Dendritic cell treated with granulocyte-macrophage colony-stimulating factor and Interleukin-4, amounts not matched to agents 40 ng/mL and 50 ng/mL, for 4 days (primary cell): ENCODE results near the gene TSTD1.

Source experiments
- H3K27ac Mint-ChIP-seq: one replicate; pipeline ENCODE4 v1.8.0; 2022; ENCODE audit warnings: mild to moderate bottlenecking, mixed read lengths
- H3K27me3 Mint-ChIP-seq: one replicate; pipeline ENCODE4 v1.8.0; 2022; ENCODE audit warnings: mild to moderate bottlenecking, mixed read lengths
- H3K36me3 Mint-ChIP-seq: one replicate; pipeline ENCODE4 v1.8.0; 2022; ENCODE audit warnings: low read depth, mixed read lengths
- H3K4me1 Mint-ChIP-seq: one replicate; pipeline ENCODE4 v1.8.0; 2022; ENCODE audit warnings: low read depth, mixed read lengths
- H3K4me3 Mint-ChIP-seq: one replicate; pipeline ENCODE4 v1.8.0; 2022; ENCODE audit warnings: mild to moderate bottlenecking, moderate library complexity, mixed read lengths
- H3K9me3 Mint-ChIP-seq: one replicate; pipeline ENCODE4 v1.8.0; 2022; ENCODE audit warnings: mixed read lengths
- intact Hi-C: fragments of 100-400 bp; cut with micrococcal nuclease; formaldehyde crosslinking; loops from one replicate; pipeline ENCODE4 v1.15.0; 2022

Gene TSTD1

GRCh38 chr1:161038523-161039153 lies at the start of gene TSTD1:
TSTD1 (minus strand) TSS chr1:161038964; CDS start chr1:161038889, 75 bp downstream.
- Mint-ChIP-seq H3K4me1 (peaks cover 53% of the 10 kb centered on the region), H3K27me3 (no peaks in the 10 kb centered on the region), H3K9me3 (no peaks in the 10 kb centered on the region), H3K36me3 (peaks cover 50% of the 10 kb centered on the region), H3K4me3 (peak within 1 kb of the TSS; percentile 94), H3K27ac (peak within 1 kb of the TSS; percentile 87)
- intact Hi-C loops = no loop called here

GRCh38 chr1:161086457-161086856 lies 47.7 kb upstream of the TSTD1 start:
- Mint-ChIP-seq H3K36me3 (no peaks in the 10 kb centered on the region), H3K4me3 (no peak overlapping the region), H3K9me3 (no peaks in the 10 kb centered on the region), H3K4me1 (peaks cover 67% of the 10 kb centered on the region), H3K27ac (no peak overlapping the region), H3K27me3 (no peaks in the 10 kb centered on the region)
- intact Hi-C loops = no loop called here

- H3K27me3 Mint-ChIP-seq = no peaks in the 10 kb centered on the region
- intact Hi-C loops = no loop called here
- no peak overlapping the region for H3K4me3 Mint-ChIP-seq
- no peaks in the 10 kb centered on the region for H3K9me3 Mint-ChIP-seq
- peaks cover 80% of the 10 kb centered on the region for H3K4me1 Mint-ChIP-seq
- H3K36me3 Mint-ChIP-seq = no peaks in the 10 kb centered on the region
- no peak overlapping the region for H3K27ac Mint-ChIP-seq
Measured at GRCh38 chr1:161085165-161085564, 46.4 kb upstream of the TSTD1 start.

GRCh38 chr1:161084597-161084988 lies 45.8 kb upstream of the TSTD1 start:
- Mint-ChIP-seq H3K36me3 (no peaks in the 10 kb centered on the region), H3K4me3 (no peak overlapping the region), H3K9me3 (no peaks in the 10 kb centered on the region), H3K4me1 (peaks cover 83% of the 10 kb centered on the region), H3K27me3 (peaks cover 2% of the 10 kb centered on the region), H3K27ac (no peak overlapping the region)
- intact Hi-C loops = no loop called here

- no peaks in the 10 kb centered on the region for H3K9me3 Mint-ChIP-seq
- peaks cover 3% of the 10 kb centered on the region for H3K27me3 Mint-ChIP-seq
- peak overlapping the region; percentile 24 for H3K27ac Mint-ChIP-seq
- no peaks in the 10 kb centered on the region for H3K36me3 Mint-ChIP-seq
- H3K4me1 Mint-ChIP-seq = peaks cover 83% of the 10 kb centered on the region
- H3K4me3 Mint-ChIP-seq = no peak overlapping the region
- intact Hi-C loops = loop anchor here (2.0 kb wide), 1 partner anchor 15 kb away; the partner anchor contains the start of gene ARHGAP30
Measured at GRCh38 chr1:161083748-161084596, 45.2 kb upstream of the TSTD1 start.

- intact Hi-C loops = loop anchor here (2.0 kb wide), 1 partner anchor 14 kb away; the partner anchor contains the start of gene ARHGAP30
- no peaks in the 10 kb centered on the region for H3K36me3 Mint-ChIP-seq
- H3K9me3 Mint-ChIP-seq = no peaks in the 10 kb centered on the region
- H3K27ac Mint-ChIP-seq = peak overlapping the region; percentile 26
- peaks cover 76% of the 10 kb centered on the region for H3K4me1 Mint-ChIP-seq
- H3K27me3 Mint-ChIP-seq = peaks cover 3% of the 10 kb centered on the region
- no peak overlapping the region for H3K4me3 Mint-ChIP-seq
Measured at GRCh38 chr1:161082996-161083747, 44.4 kb upstream of the TSTD1 start.

GRCh38 chr1:161082483-161082882 lies 43.7 kb upstream of the TSTD1 start:
- peaks cover 3% of the 10 kb centered on the region for H3K27me3 Mint-ChIP-seq
- peaks cover 69% of the 10 kb centered on the region for H3K4me1 Mint-ChIP-seq
- no peak overlapping the region for H3K4me3 Mint-ChIP-seq
- no peaks in the 10 kb centered on the region for H3K9me3 Mint-ChIP-seq
- H3K36me3 Mint-ChIP-seq = no peaks in the 10 kb centered on the region
- intact Hi-C loops = loop anchor here (2.0 kb wide), 1 partner anchor 14 kb away; the partner anchor contains the start of gene ARHGAP30
- H3K27ac Mint-ChIP-seq = peak overlapping the region; percentile 48

- no peaks in the 10 kb centered on the region for H3K36me3 Mint-ChIP-seq
- intact Hi-C loops = no loop called here
- H3K27ac Mint-ChIP-seq = peak overlapping the region; percentile 48
- peaks cover 3% of the 10 kb centered on the region for H3K27me3 Mint-ChIP-seq
- no peaks in the 10 kb centered on the region for H3K9me3 Mint-ChIP-seq
- H3K4me1 Mint-ChIP-seq = peaks cover 69% of the 10 kb centered on the region
- H3K4me3 Mint-ChIP-seq = no peak overlapping the region
Measured at GRCh38 chr1:161081519-161081918, 42.8 kb upstream of the TSTD1 start.

- Mint-ChIP-seq H3K4me1 (peaks cover 72% of the 10 kb centered on the region), H3K36me3 (no peaks in the 10 kb centered on the region), H3K27ac (peak overlapping the region; percentile 48), H3K4me3 (no peak overlapping the region), H3K9me3 (no peaks in the 10 kb centered on the region), H3K27me3 (peaks cover 3% of the 10 kb centered on the region)
- intact Hi-C loops = no loop called here
Measured at GRCh38 chr1:161080441-161081405, 42.0 kb upstream of the TSTD1 start.

GRCh38 chr1:161079436-161080110 lies 40.8 kb upstream of the TSTD1 start:
- H3K27ac Mint-ChIP-seq = no peak overlapping the region
- peak overlapping the region; percentile 4 for H3K4me3 Mint-ChIP-seq
- intact Hi-C loops = no loop called here
- peaks cover 3% of the 10 kb centered on the region for H3K27me3 Mint-ChIP-seq
- H3K9me3 Mint-ChIP-seq = no peaks in the 10 kb centered on the region
- no peaks in the 10 kb centered on the region for H3K36me3 Mint-ChIP-seq
- peaks cover 62% of the 10 kb centered on the region for H3K4me1 Mint-ChIP-seq

GRCh38 chr1:161077426-161077825 lies 38.7 kb upstream of the TSTD1 start:
- intact Hi-C loops = no loop called here
- no peaks in the 10 kb centered on the region for H3K36me3 Mint-ChIP-seq
- H3K9me3 Mint-ChIP-seq = no peaks in the 10 kb centered on the region
- no peak overlapping the region for H3K4me3 Mint-ChIP-seq
- H3K4me1 Mint-ChIP-seq = peaks cover 40% of the 10 kb centered on the region
- H3K27ac Mint-ChIP-seq = no peak overlapping the region
- peaks cover 3% of the 10 kb centered on the region for H3K27me3 Mint-ChIP-seq

- H3K27ac Mint-ChIP-seq = no peak overlapping the region
- peaks cover 38% of the 10 kb centered on the region for H3K4me1 Mint-ChIP-seq
- H3K4me3 Mint-ChIP-seq = no peak overlapping the region
- peaks cover 3% of the 10 kb centered on the region for H3K27me3 Mint-ChIP-seq
- H3K9me3 Mint-ChIP-seq = no peaks in the 10 kb centered on the region
- no peaks in the 10 kb centered on the region for H3K36me3 Mint-ChIP-seq
- intact Hi-C loops = no loop called here
Measured at GRCh38 chr1:161076410-161076809, 37.6 kb upstream of the TSTD1 start.
